Neural cell (in vitro differentiated cells): ENCODE measurements around the gene VAV2. TPM values are rescaled to one million over a fixed set of nuclear protein-coding genes. Genes with fewer than 3 reads are reported as not detected.

Experiments used
- H2AFZ ChIP-seq: fragments of 200-600, 300-800 bp; sonication (generic), shearing (Covaris generic); 2 replicates; pipeline ENCODE4 v1.6.0; 2014; ENCODE audit warnings: low read depth, mild to moderate bottlenecking, antibody characterized with exemption, low read length, moderate library complexity
- H3F3A ChIP-seq: fragments of 200-600 bp; shearing (Covaris generic); 2 replicates; pipeline ENCODE4 v1.6.1; 2016; ENCODE audit warnings: mild to moderate bottlenecking, moderate library complexity, mixed read lengths, antibody characterized with exemption, low read length; ENCODE audit not compliant: insufficient read depth, poor library complexity, severe bottlenecking
- H3K27ac ChIP-seq: fragments of 200-600, 300-800 bp; sonication (generic), shearing (Covaris generic); 2 replicates; pipeline ENCODE4 v1.5.1; 2014; ENCODE audit warnings: mild to moderate bottlenecking, low read length, moderate library complexity
- H3K27me3 ChIP-seq: fragments of 300-800, 200-600 bp; sonication (generic), shearing (Covaris generic); 2 replicates; pipeline ENCODE4 v1.6.0; 2014; ENCODE audit warnings: mild to moderate bottlenecking, low read depth, low read length, moderate library complexity; ENCODE audit not compliant: insufficient read depth
- H3K36me3 ChIP-seq: fragments of 300-800, 200-600 bp; sonication (generic), shearing (Covaris generic); 2 replicates; pipeline ENCODE4 v1.5.1; 2014; ENCODE audit warnings: mild to moderate bottlenecking, antibody characterized with exemption, low read length, moderate library complexity; ENCODE audit not compliant: insufficient read depth
- H3K4me2 ChIP-seq: fragments of 300-800, 200-600 bp; sonication (generic), shearing (Covaris generic); 2 replicates; pipeline ENCODE4 v1.6.0; 2014; ENCODE audit warnings: mild to moderate bottlenecking, low read length
- H3K4me3 ChIP-seq: fragments of 300-800, 200-600 bp; sonication (generic), shearing (Covaris generic); 2 replicates; pipeline ENCODE4 v1.5.1; 2014; ENCODE audit warnings: mild to moderate bottlenecking, low read length, moderate library complexity
- H3K79me2 ChIP-seq: fragments of 200-600 bp; shearing (Covaris generic); replicated peaks from 2 replicates; pipeline ENCODE4 v1.6.0; 2014; ENCODE audit warnings: mild to moderate bottlenecking, low read length, moderate library complexity; ENCODE audit not compliant: insufficient read depth
- H3K9ac ChIP-seq: fragments of 300-800, 200-600 bp; sonication (generic), shearing (Covaris generic); 2 replicates; pipeline ENCODE4 v1.6.1; 2016; ENCODE audit warnings: mild to moderate bottlenecking, low read length, mixed read lengths
- H3K9me2 ChIP-seq: fragments of 200-600 bp; shearing (Covaris generic); 2 replicates; pipeline ENCODE4 v1.6.1; 2016; ENCODE audit warnings: mild to moderate bottlenecking, low read length, mixed read lengths; ENCODE audit not compliant: insufficient read depth
- H3K9me3 ChIP-seq: fragments of 200-600, 300-800 bp; sonication (generic), shearing (Covaris generic); 2 replicates; pipeline ENCODE4 v1.6.1; 2016; ENCODE audit warnings: mild to moderate bottlenecking, mixed run types, low read length, moderate library complexity, mixed read lengths
- H4K20me1 ChIP-seq: fragments of 200-600 bp; shearing (Covaris generic); 2 replicates; pipeline ENCODE4 v1.6.1; 2016; ENCODE audit warnings: mild to moderate bottlenecking, mixed run types; ENCODE audit not compliant: insufficient read depth
- EP300 ChIP-seq: fragments of 450-650 bp; conservative IDR thresholded peaks from 2 replicates; pipeline ENCODE4 v1.6.1; 2014; ENCODE audit warnings: antibody characterized with exemption, mild to moderate bottlenecking, moderate library complexity; ENCODE audit not compliant: poor library complexity, severe bottlenecking
- EZH2 ChIP-seq: fragments of 200-600, 300-800 bp; shearing (Covaris generic), sonication (generic); IDR thresholded peaks from 2 replicates; pipeline ENCODE4 v1.6.1; 2014; ENCODE audit warnings: antibody characterized with exemption, low read length, borderline replicate concordance, mild to moderate bottlenecking; ENCODE audit not compliant: insufficient read depth, poor library complexity, severe bottlenecking
- MXI1 ChIP-seq: fragments of 450-650 bp; conservative IDR thresholded peaks from 2 replicates; pipeline ENCODE4 v1.6.1; 2014; ENCODE audit warnings: antibody characterized with exemption, mild to moderate bottlenecking; ENCODE audit not compliant: poor library complexity, severe bottlenecking
- POLR2AphosphoS5 ChIP-seq: IDR thresholded peaks from 2 replicates; pipeline ENCODE4 v1.6.1; 2012
- RAD21 ChIP-seq: fragments of 450-650 bp; conservative IDR thresholded peaks from 2 replicates; pipeline ENCODE4 v1.6.1; 2014; ENCODE audit warnings: antibody characterized with exemption, mild to moderate bottlenecking, moderate library complexity
- REST ChIP-seq: IDR thresholded peaks from 2 replicates; pipeline ENCODE4 v1.6.1; 2012; ENCODE audit warnings: borderline replicate concordance
- SMC3 ChIP-seq: fragments of 450-650 bp; conservative IDR thresholded peaks from 2 replicates; pipeline ENCODE4 v1.6.1; 2014; ENCODE audit warnings: antibody characterized with exemption, mild to moderate bottlenecking, moderate library complexity; ENCODE audit not compliant: poor library complexity
- TAF1 ChIP-seq: IDR thresholded peaks from 2 replicates; pipeline ENCODE4 v1.6.1; 2012; ENCODE audit warnings: low read depth
- polyA plus RNA-seq: library from polyadenylated mRNA; depleted of rRNA; stranded (reverse); fragments of >200 nt; gene quantifications from 2 replicates; pipeline ENCODE4 v1.2.3, GENCODE V29; 2014
- TF ChIP-seq, protein P1 (sequence below): fragments of 450-650 bp; IDR thresholded peaks from 2 replicates; pipeline ENCODE4 v1.5.1; 2014; ENCODE audit warnings: antibody characterized with exemption, mild to moderate bottlenecking, moderate library complexity; ENCODE audit not compliant: poor library complexity, severe bottlenecking

Gene VAV2
- polyA plus RNA-seq, 1 donor from 2014 or later = 35.2 TPM

DNA sequence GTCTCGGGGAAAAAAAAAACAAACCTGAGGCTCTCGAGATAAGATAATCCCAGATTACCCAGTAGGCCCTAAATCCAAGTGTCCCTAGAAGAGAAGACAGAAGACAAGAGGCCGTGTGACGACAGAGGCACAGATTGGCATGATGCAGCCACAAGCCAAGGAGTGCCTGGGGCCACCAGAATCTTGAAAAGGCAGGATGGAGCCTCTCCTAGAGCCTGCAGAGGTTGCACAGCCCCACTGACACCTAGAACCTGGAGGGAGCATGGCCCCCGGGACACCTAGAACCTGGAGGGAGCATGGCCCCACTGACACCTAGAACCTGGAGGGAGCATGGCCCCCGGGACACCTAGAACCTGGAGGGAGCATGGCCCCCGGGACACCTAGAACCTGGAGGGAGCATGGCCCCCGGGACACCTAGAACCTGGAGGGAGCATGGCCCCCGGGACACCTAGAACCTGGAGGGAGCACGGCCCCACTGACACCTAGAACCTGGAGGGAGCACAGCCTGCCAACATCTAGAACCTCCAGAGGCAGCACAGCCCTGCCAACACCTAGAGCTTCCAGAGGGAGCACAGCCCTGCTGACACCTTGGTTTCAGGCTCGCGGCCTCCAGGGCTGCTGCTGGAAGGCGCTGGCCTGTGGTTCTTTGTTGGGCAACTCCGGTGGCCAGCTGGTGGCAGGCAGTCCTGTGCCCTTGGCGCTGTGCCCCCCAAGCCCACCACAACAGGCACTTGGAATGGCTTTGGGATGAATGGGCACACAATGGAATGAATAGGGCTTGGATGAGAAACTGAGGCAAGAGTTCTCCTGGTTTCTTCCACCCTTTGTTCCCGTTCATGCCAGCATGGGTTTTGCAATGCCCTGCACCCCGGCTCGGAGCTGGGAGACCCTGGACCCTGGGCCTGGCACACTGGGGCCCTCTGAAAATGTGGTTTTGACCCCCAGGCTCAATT, 39.2 kb downstream of the VAV2 start:
- no peak overlapping the region for H3K4me3 ChIP-seq
- H3K9ac ChIP-seq = no peak overlapping the region
- no peak overlapping the region for H3K27ac ChIP-seq
- no peak for TF ChIP-seq TAF1
- TF ChIP-seq MXI1 = no peak
- no peak for TF ChIP-seq EZH2
- TF ChIP-seq SMC3 = no peak
- TF ChIP-seq POLR2AphosphoS5 = no peak
- TF ChIP-seq RAD21 = no peak
- TF ChIP-seq, protein P1, sequence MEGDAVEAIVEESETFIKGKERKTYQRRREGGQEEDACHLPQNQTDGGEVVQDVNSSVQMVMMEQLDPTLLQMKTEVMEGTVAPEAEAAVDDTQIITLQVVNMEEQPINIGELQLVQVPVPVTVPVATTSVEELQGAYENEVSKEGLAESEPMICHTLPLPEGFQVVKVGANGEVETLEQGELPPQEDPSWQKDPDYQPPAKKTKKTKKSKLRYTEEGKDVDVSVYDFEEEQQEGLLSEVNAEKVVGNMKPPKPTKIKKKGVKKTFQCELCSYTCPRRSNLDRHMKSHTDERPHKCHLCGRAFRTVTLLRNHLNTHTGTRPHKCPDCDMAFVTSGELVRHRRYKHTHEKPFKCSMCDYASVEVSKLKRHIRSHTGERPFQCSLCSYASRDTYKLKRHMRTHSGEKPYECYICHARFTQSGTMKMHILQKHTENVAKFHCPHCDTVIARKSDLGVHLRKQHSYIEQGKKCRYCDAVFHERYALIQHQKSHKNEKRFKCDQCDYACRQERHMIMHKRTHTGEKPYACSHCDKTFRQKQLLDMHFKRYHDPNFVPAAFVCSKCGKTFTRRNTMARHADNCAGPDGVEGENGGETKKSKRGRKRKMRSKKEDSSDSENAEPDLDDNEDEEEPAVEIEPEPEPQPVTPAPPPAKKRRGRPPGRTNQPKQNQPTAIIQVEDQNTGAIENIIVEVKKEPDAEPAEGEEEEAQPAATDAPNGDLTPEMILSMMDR = no peak
- TF ChIP-seq REST = no peak
- no peak for TF ChIP-seq EP300
- H3K36me3 ChIP-seq = no peaks in the 10 kb centered on the region
- no peaks in the 10 kb centered on the region for H3F3A ChIP-seq
- no peaks in the 10 kb centered on the region for H3K79me2 ChIP-seq
- no peaks in the 10 kb centered on the region for H3K27me3 ChIP-seq
- no peaks in the 10 kb centered on the region for H4K20me1 ChIP-seq
- no peaks in the 10 kb centered on the region for H3K9me3 ChIP-seq
- no peaks in the 10 kb centered on the region for H3K9me2 ChIP-seq
- no peak overlapping the region for H2AFZ ChIP-seq
- no peak overlapping the region for H3K4me2 ChIP-seq

DNA sequence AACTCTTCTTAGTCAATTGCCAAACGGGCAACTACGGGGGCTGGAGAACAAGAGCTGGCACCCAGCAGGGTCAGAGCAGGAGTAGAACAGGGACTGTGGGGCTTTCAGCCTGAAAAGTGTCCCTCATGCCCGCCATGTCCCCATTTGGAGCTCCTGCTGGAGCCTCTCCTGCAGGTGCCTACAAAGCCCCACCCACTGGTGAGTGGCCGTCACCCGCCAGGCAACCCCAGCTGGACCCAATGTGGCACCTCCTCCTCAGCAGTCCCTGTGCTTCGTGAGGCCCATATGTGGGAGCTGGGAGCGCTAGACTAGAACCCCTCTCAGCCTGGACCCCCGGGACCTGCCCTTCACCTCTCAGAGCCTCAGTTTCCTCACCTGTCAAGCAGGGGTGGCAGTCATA, 40.9 kb downstream of the VAV2 start:
- H3K9me3 ChIP-seq = no peaks in the 10 kb centered on the region
- no peaks in the 10 kb centered on the region for H3K36me3 ChIP-seq
- H3K4me2 ChIP-seq = no peak overlapping the region
- TF ChIP-seq RAD21 (no peak), REST (no peak), MXI1 (no peak), EZH2 (no peak), EP300 (no peak), SMC3 (no peak), POLR2AphosphoS5 (no peak), TAF1 (no peak)
- TF ChIP-seq, protein P1 = no peak
- no peaks in the 10 kb centered on the region for H3K27me3 ChIP-seq
- H3F3A ChIP-seq = no peaks in the 10 kb centered on the region
- H3K9ac ChIP-seq = no peak overlapping the region
- no peak overlapping the region for H3K27ac ChIP-seq
- H3K4me3 ChIP-seq = no peak overlapping the region
- H4K20me1 ChIP-seq = no peaks in the 10 kb centered on the region
- no peak overlapping the region for H2AFZ ChIP-seq
- H3K9me2 ChIP-seq = no peaks in the 10 kb centered on the region
- H3K79me2 ChIP-seq = no peaks in the 10 kb centered on the region
